ENCODE data around the gene FRMD4A. TPM values are rescaled to one million over a fixed set of nuclear protein-coding genes. Genes with fewer than 3 reads are reported as not detected.

Gene FRMD4A
- total RNA-seq, 6 donors from 2014 or later: 22.3 to 114 (median 52.3) TPM

DNA sequence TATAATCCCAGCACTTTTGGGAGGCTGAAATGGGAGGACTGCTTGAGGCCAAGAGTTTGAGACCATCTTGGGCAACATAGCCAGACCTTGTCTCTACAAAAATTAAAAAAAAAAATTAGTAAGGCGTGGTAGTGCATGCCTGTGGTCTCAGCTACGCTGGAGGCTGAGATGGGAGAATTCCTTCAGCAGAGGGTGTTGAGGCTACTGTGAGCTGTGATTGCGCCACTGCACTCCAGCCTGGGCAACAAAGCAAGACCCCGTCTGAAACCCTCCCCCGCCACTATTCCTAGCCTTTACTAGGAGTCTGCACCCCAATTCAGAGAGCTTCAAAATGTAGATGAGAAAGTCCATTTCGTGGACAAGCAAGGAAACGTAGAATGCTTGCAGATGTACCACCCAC, 648.8 kb downstream of the FRMD4A start:
- no peak for TF ChIP-seq EP300 (IDR thresholded peaks at IDR 0.05)
- no peak for TF ChIP-seq POLR2A (IDR thresholded peaks at IDR 0.05)
- TF ChIP-seq POLR2AphosphoS5 (IDR thresholded peaks at IDR 0.05): no peak
- ATAC-seq (ENCODE audit: low FRiP score in 2 of 2) (no peak), DNase-seq (no peak)
- Histone ChIP-seq H3K4me3 (no peak overlapping the region), H3K36me3 (peaks cover 0 to 9% (median 1%) of the 10 kb centered on the region in 4 donors), H3K27me3 (no peaks in the 10 kb centered on the region), H3K4me1 (peaks cover 29 to 35% (median 34%) of the 10 kb centered on the region in 4 donors), H3K9me3 (no peaks in the 10 kb centered on the region), H3K27ac (no peak overlapping the region)
- WGBS, 2 donors: 79 to 88% methylated on average over 7 of the region's 7 CpGs

DNA sequence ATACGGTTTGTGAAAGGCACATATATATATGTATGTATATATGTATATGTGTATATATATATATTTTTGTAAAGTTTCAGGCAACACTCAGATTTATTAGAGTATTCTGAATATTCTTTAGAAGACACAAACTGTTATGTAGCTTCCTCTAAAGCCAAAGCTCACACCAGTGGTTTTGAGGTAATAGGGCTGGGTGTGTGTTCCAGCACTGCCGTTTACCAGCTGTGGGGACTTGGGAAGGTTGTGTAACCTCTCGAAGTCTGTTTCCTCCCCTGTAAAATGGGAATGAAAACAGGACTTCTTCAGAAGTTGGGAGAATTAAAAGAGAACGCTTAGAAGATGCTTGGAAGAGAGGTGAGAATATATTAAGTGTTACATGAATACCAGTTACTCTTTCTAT, 649.2 kb downstream of the FRMD4A start:
- Histone ChIP-seq H3K27ac (no peak overlapping the region), H3K9me3 (no peaks in the 10 kb centered on the region), H3K4me3 (no peak overlapping the region), H3K36me3 (peaks cover 0 to 9% (median 1%) of the 10 kb centered on the region in 4 donors), H3K4me1 (peaks cover 27 to 33% (median 30%) of the 10 kb centered on the region in 4 donors), H3K27me3 (no peaks in the 10 kb centered on the region)
- TF ChIP-seq, protein P1, sequence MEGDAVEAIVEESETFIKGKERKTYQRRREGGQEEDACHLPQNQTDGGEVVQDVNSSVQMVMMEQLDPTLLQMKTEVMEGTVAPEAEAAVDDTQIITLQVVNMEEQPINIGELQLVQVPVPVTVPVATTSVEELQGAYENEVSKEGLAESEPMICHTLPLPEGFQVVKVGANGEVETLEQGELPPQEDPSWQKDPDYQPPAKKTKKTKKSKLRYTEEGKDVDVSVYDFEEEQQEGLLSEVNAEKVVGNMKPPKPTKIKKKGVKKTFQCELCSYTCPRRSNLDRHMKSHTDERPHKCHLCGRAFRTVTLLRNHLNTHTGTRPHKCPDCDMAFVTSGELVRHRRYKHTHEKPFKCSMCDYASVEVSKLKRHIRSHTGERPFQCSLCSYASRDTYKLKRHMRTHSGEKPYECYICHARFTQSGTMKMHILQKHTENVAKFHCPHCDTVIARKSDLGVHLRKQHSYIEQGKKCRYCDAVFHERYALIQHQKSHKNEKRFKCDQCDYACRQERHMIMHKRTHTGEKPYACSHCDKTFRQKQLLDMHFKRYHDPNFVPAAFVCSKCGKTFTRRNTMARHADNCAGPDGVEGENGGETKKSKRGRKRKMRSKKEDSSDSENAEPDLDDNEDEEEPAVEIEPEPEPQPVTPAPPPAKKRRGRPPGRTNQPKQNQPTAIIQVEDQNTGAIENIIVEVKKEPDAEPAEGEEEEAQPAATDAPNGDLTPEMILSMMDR (IDR thresholded peaks at IDR 0.05): no peak
- no peak for ATAC-seq (ENCODE audit: low FRiP score in 2 of 2)
- 58 to 69% methylated on average over 4 of the region's 4 CpGs for WGBS, 2 donors
- no peak for DNase-seq

DNA sequence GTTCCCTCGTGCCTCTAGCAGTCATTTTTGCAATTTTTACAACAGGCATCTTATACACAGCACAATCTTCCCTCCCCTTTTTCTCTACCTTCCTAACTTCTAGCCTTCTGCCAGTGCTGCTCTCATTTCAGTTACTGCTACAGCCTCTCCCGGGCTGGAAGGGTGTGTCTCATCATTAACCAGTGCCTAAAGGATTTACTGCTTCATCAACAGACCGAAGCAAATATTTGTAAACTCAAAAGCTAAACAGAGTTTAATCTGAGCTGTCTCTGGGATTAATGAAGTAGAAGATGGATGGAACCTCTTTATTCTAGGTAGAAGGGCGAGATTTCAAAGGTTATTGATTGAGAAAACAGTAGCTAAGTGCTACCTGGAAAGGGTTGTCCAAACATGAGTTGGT, 649.6 kb downstream of the FRMD4A start:
- TF ChIP-seq POLR2AphosphoS5 (IDR thresholded peaks at IDR 0.05) (no peak), POLR2A (IDR thresholded peaks at IDR 0.05) (no peak), EP300 (IDR thresholded peaks at IDR 0.05) (no peak)
- TF ChIP-seq, protein P1 (IDR thresholded peaks at IDR 0.05): no peak
- peaks cover 24 to 30% (median 27%) of the 10 kb centered on the region in 4 donors for H3K4me1 ChIP-seq
- no peak overlapping the region for H3K4me3 ChIP-seq
- ATAC-seq (ENCODE audit: low FRiP score in 2 of 2) (no peak), DNase-seq (no peak)
- no peaks in the 10 kb centered on the region for H3K27me3 ChIP-seq
- no peak overlapping the region for H3K27ac ChIP-seq
- peaks cover 0 to 9% (median 1%) of the 10 kb centered on the region in 4 donors for H3K36me3 ChIP-seq
- no peaks in the 10 kb centered on the region for H3K9me3 ChIP-seq
- 58 to 65% methylated on average over 4 of the region's 4 CpGs for WGBS, 2 donors

DNA sequence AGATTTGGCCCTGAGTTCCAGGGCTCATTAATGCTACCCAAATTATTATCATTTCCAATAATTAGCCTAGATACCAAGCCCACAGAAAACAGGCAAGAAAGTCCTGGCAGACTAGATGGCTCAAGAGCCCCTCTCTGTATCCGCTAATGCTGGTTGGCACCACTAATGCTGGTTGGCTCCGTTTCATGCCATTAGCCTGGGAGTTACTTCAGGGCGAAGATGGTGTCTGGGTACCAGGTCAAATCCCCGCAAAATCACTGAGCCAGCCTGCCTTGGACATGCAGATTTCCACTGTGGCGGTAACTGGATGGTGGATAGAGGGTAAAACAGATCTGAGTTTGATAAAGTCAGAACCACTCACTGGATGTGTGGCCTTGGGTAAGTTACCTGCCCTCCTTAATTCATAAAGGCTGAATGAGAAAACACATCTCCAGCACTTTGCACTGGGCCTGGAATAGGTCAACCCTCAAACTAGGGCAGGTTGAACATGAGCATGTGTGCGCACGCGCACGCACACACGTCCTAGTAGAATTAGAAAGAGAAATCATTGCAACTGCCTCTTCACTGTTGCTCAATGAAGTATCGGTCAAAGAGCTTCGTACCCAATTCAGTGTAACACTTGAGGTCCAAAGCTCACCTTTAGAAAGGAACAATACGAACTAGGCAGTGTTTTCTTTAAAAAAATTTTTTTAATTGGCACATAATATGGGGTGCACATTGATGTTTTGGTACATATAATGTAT, 652.5 kb downstream of the FRMD4A start:
- 90 to 92% methylated on average over 13 of the region's 13 CpGs for WGBS, 2 donors

More for the DNA sequence above, 652.5 kb downstream of the FRMD4A start:
- DNase-seq (no peak), ATAC-seq (ENCODE audit: low FRiP score in 2 of 2) (no peak)
- H3K27me3 ChIP-seq: no peaks in the 10 kb centered on the region
- no peak overlapping the region for H3K27ac ChIP-seq
- H3K9me3 ChIP-seq: no peaks in the 10 kb centered on the region
- H3K36me3 ChIP-seq: peaks cover 0 to 9% (median 4%) of the 10 kb centered on the region in 4 donors
- TF ChIP-seq, protein P1 (IDR thresholded peaks at IDR 0.05): no peak
- TF ChIP-seq EP300 (IDR thresholded peaks at IDR 0.05) (no peak), POLR2A (IDR thresholded peaks at IDR 0.05) (no peak), POLR2AphosphoS5 (IDR thresholded peaks at IDR 0.05) (no peak)
- H3K4me1 ChIP-seq: peaks cover 0 to 8% (median 4%) of the 10 kb centered on the region in 4 donors
- H3K4me3 ChIP-seq: no peak overlapping the region

Measured in upper lobe of left lung (tissue), 6 donors.